ENCODE results near the gene PTPRA.

GRCh38 chr20:3068986-3069900 lies 196.0 kb downstream of the PTPRA start:
- peak; percentile 14 for TF ChIP-seq CTCF (IDR thresholded peaks at IDR 0.05; ENCODE audit: poor library complexity)
- TF ChIP-seq EZH2phosphoT487 (IDR thresholded peaks at IDR 0.05; ENCODE audit: low read depth, severe bottlenecking, unreplicated experiment): no peak
- TF ChIP-seq EZH2 (IDR thresholded peaks at IDR 0.05; ENCODE audit: borderline replicate concordance): no peak

Measured in hepatocyte (in vitro differentiated cells).